ENCODE data around the gene MAD1L1. TPM values are rescaled to one million over a fixed set of nuclear protein-coding genes. Genes with fewer than 3 reads are reported as not detected.

The MAD1L1 gene
- total RNA-seq, 2 experiments from 2014 or later: 157 to 160 TPM

DNA sequence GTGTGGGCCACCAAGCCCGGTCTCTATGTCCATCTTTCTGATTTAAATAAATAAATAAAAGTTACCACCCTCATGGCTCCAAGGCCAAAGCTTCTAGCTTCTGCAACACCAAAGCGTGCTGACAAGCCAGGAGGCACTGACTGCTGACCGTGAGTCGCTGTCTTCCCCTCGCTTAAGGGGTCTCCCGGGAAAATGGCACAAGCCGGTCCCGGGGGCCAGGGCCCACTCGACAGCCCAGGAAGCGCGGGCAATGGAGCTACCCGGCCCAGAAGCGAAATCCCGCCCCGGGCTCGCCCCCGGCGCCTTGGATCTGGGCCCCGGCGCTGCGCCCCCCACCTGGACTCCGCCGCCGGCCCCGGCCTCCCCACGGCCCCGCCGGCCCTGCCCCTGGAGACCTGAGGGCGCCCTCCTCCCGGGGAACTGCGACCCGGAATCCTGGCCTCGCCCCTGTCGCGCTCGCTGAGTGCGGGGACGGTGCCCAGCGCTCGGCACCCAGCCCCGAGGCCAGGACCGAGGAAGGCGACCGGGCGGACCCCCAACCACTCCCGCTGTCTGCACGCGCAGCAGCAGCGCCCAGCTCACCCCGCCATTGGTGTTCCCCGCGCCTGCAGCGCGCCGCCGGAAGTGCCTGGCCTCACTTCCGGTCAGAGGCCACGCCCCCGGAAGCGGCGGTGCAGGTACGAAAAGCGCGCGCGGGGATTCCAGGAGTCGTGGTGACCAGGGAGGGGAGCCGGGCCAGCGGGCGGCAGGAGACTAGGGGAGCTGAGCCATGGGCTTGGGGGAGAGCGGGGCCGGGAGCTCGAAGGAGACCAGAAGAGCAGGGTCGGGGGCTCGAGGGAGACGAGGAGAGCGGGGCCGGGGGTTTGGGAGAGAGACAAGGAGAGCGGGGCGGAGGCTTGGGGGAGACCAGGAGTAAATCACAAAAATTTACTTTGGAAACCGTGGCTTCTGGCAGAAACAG lies 9.1 kb upstream of the MAD1L1 start, which contains the start of the genes MRM2 and NUDT1:
MRM2 (minus strand) TSS at position 626 of the 961 bp plus-strand sequence; CDS start at position 590, 36 bp downstream.
NUDT1 (plus strand) TSS at position 647 of the 961 bp plus-strand sequence. CDS start 2,349 bp downstream, outside the sequence.
- Histone ChIP-seq H3K27ac (ENCODE audit: low read depth in 1 of 2, low read length in 2 of 2) (peak within 1 kb of the TSS; percentile 28 to 46), H3K4me3 (ENCODE audit: low read length) (peak within 1 kb of the TSS; percentile 94), H3K27me3 (ENCODE audit: control insufficient read depth in 1 of 2, insufficient read depth in 2 of 2, low read length in 2 of 2) (no peaks in the 10 kb centered on the region), H3K9me3 (ENCODE audit: control insufficient read depth in 1 of 2, insufficient read depth in 1 of 2, low read length in 2 of 2) (no peaks in the 10 kb centered on the region), H3K36me3 (ENCODE audit: insufficient read depth, low read length) (peaks cover 19% of the 10 kb centered on the region), H3K4me1 (ENCODE audit: insufficient read depth, low read length) (peaks cover 26% of the 10 kb centered on the region)
- Mint-ChIP-seq H3K27ac (peak within 1 kb of the TSS; percentile 88), H3K9me3 (no peaks in the 10 kb centered on the region), H3K4me3 (peak within 1 kb of the TSS; percentile 95), H3K27me3 (no peaks in the 10 kb centered on the region), H3K36me3 (ENCODE audit: low read depth) (peaks cover 39% of the 10 kb centered on the region), H3K4me1 (ENCODE audit: low read depth) (peaks cover 17% of the 10 kb centered on the region)
- ChIA-PET POLR2A (interaction anchor here (0.7 to 2.5 kb wide), 6 partner anchors 9 to 320 kb away, joined by 3 to 12 read pairs (median 5); partner anchors contain the start of genes EIF3B and MAD1L1), CTCF (interaction anchor here (1.5 to 2.2 kb wide), 2 partner anchors 10 to 106 kb away, joined by 3 to 7 read pairs; no protein-coding TSS in a partner anchor)
- intact Hi-C loops (cut with DNase I, micrococcal nuclease): loop anchor here in 1 of 2 experiments (2.0 to 10.0 kb wide), 3 partner anchors 113 to 737 kb away; partner anchors contain the start of genes CHST12, EIF3B and INTS1
- TF ChIP-seq, protein P1, sequence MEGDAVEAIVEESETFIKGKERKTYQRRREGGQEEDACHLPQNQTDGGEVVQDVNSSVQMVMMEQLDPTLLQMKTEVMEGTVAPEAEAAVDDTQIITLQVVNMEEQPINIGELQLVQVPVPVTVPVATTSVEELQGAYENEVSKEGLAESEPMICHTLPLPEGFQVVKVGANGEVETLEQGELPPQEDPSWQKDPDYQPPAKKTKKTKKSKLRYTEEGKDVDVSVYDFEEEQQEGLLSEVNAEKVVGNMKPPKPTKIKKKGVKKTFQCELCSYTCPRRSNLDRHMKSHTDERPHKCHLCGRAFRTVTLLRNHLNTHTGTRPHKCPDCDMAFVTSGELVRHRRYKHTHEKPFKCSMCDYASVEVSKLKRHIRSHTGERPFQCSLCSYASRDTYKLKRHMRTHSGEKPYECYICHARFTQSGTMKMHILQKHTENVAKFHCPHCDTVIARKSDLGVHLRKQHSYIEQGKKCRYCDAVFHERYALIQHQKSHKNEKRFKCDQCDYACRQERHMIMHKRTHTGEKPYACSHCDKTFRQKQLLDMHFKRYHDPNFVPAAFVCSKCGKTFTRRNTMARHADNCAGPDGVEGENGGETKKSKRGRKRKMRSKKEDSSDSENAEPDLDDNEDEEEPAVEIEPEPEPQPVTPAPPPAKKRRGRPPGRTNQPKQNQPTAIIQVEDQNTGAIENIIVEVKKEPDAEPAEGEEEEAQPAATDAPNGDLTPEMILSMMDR (IDR thresholded peaks at IDR 0.05): no peak
- DNase-seq: peak; percentile 19 to 80 (median 59)
- peak; percentile 54 for ATAC-seq (ENCODE audit: poor library complexity)

DNA sequence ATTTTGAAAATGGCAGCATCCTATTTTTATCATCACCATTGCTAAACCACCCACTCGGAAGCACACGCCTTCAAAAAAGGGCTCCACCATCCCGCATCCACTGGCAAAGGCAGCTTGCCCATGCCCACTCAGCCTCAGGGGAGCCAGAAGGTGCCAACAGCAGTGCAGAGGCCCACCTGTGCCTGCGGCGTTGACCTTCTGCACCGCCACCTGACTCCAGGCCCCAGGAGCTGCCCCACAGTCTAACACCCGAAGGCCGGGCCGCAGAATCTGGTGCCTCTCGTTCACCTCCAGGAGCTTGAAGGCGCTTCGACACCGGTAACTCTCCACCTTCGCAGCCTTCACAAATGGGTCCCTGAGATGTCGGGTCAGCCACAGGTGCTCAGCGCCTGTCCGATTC lies 6.5 kb upstream of the MAD1L1 start:
- DNase-seq: no peak
- no peak overlapping the region for H3K27ac ChIP-seq (ENCODE audit: low read depth in 1 of 2, low read length in 2 of 2)
- Mint-ChIP-seq H3K36me3 (ENCODE audit: low read depth) (peaks cover 51% of the 10 kb centered on the region), H3K4me3 (peak overlapping the region; percentile 34), H3K27ac (no peak overlapping the region), H3K9me3 (no peaks in the 10 kb centered on the region), H3K4me1 (ENCODE audit: low read depth) (peaks cover 24% of the 10 kb centered on the region), H3K27me3 (no peaks in the 10 kb centered on the region)
- peaks cover 26% of the 10 kb centered on the region for H3K4me1 ChIP-seq (ENCODE audit: insufficient read depth, low read length)
- no peak overlapping the region for H3K4me3 ChIP-seq (ENCODE audit: low read length)
- no peaks in the 10 kb centered on the region for H3K27me3 ChIP-seq (ENCODE audit: control insufficient read depth in 1 of 2, insufficient read depth in 2 of 2, low read length in 2 of 2)
- TF ChIP-seq, protein P1 (IDR thresholded peaks at IDR 0.05): no peak
- H3K9me3 ChIP-seq (ENCODE audit: control insufficient read depth in 1 of 2, insufficient read depth in 1 of 2, low read length in 2 of 2): no peaks in the 10 kb centered on the region
- H3K36me3 ChIP-seq (ENCODE audit: insufficient read depth, low read length): peaks cover 38% of the 10 kb centered on the region
- CTCF ChIA-PET: no interaction called here
- no peak for ATAC-seq (ENCODE audit: poor library complexity)
- intact Hi-C loops (cut with DNase I, micrococcal nuclease): no loop called here
- POLR2A ChIA-PET: no interaction called here

DNA sequence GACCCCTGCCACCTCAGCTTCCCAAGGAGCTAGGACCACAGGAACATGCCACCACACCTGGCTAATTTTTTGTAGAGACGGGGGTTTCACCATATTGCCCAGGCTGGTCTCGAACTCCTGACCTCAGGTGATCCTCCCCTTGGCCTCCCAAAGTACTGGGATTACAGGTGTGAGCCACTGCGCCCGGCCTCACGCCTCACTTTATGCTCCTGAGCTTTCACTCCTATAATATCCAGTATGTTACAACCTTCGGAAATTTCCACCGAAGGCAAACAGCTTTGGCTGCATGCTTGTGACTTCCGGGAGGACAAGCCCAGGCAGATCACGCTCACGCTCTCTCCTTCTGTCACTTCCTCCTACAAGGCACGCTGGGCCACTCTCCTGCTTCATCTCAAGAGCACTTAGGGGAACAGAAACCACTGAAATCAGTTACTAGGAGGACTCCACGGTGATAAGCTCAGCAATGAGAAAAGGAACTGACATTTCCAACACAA lies 4.4 kb upstream of the MAD1L1 start:
- no peak overlapping the region for H3K27ac ChIP-seq (ENCODE audit: low read depth in 1 of 2, low read length in 2 of 2)
- peaks cover 38% of the 10 kb centered on the region for H3K36me3 ChIP-seq (ENCODE audit: insufficient read depth, low read length)
- Mint-ChIP-seq H3K9me3 (no peaks in the 10 kb centered on the region), H3K36me3 (ENCODE audit: low read depth) (peaks cover 55% of the 10 kb centered on the region), H3K4me1 (ENCODE audit: low read depth) (peaks cover 23% of the 10 kb centered on the region), H3K27me3 (no peaks in the 10 kb centered on the region), H3K27ac (peak overlapping the region; percentile 9), H3K4me3 (peak overlapping the region; percentile 48)
- ChIA-PET CTCF (no interaction called here), POLR2A (no interaction called here)
- no peak for ATAC-seq (ENCODE audit: poor library complexity)
- no peak overlapping the region for H3K4me3 ChIP-seq (ENCODE audit: low read length)
- H3K9me3 ChIP-seq (ENCODE audit: control insufficient read depth in 1 of 2, insufficient read depth in 1 of 2, low read length in 2 of 2): no peaks in the 10 kb centered on the region
- H3K4me1 ChIP-seq (ENCODE audit: insufficient read depth, low read length): peaks cover 28% of the 10 kb centered on the region
- intact Hi-C loops (cut with DNase I, micrococcal nuclease): no loop called here
- no peaks in the 10 kb centered on the region for H3K27me3 ChIP-seq (ENCODE audit: control insufficient read depth in 1 of 2, insufficient read depth in 2 of 2, low read length in 2 of 2)
- DNase-seq: peak in 3 of 14 experiments; percentile 24 to 73 (median 63)
- TF ChIP-seq, protein P1 (IDR thresholded peaks at IDR 0.05): no peak
